ENCODE measurements around the gene KAT6B.
A peak's percentile ranks its signal among the peaks of the same experiment; 100 is the strongest.
"Not testable (repeated sequence)": the region's sequence is repeated elsewhere in the genome, so short reads cannot be mapped to it uniquely, and the experiment has no call there.

Gene KAT6B

DNA sequence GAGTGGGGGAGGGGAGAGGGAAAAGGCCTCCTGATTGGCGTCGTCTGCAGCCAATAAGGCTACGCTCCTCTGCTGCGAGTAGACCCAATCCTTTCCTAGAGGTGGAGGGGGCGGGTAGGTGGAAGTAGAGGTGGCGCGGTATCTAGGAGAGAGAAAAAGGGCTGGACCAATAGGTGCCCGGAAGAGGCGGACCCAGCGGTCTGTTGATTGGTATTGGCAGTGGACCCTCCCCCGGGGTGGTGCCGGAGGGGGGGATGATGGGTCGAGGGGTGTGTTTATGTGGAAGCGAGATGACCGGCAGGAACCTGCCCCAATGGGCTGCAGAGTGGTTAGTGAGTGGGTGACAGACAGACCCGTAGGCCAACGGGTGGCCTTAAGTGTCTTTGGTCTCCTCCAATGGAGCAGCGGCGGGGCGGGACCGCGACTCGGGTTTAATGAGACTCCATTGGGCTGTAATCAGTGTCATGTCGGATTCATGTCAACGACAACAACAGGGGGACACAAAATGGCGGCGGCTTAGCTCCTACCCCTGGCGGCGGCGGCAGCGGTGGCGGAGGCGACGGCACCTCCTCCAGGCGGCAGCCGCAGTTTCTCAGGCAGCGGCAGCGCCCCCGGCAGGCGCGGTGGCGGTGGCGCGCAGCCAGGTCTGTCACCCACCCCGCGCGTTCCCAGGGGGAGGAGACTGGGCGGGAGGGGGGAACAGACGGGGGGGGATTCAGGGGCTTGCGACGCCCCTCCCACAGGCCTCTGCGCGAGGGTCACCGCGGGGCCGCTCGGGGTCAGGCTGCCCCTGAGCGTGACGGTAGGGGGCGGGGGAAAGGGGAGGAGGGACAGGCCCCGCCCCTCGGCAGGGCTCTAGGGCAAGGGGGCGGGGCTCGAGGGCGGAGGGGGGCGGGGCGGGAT lies at the start of gene KAT6B:
KAT6B (plus strand) TSS at position 459 of the 903 bp plus-strand sequence. CDS start 16,258 bp downstream, outside the sequence.
- peak; percentile 29 for TF ChIP-seq CTCF (IDR thresholded peaks at IDR 0.05; ENCODE audit: control insufficient read depth, insufficient read depth, low read depth, low read length, missing control alignments)
- peak within 1 kb of the TSS; percentile 84 for H3K4me3 ChIP-seq (ENCODE audit: control insufficient read depth, low read depth, low read length)
- peak; percentile 100 for DNase-seq (ENCODE audit: low read depth)

GRCh38 chr10:74778436-74779094 lies 47.8 kb upstream of the KAT6B start:
- no peak for TF ChIP-seq CTCF (IDR thresholded peaks at IDR 0.05; ENCODE audit: control insufficient read depth, insufficient read depth, low read depth, low read length, missing control alignments)
- no peak overlapping the region for H3K4me3 ChIP-seq (ENCODE audit: control insufficient read depth, low read depth, low read length)
- DNase-seq (ENCODE audit: low read depth) = no peak

- DNase-seq (ENCODE audit: low read depth); H3K4me3 ChIP-seq (ENCODE audit: control insufficient read depth, low read depth, low read length): not testable (repeated sequence)
Measured at GRCh38 chr10:74781870-74782269, 44.5 kb upstream of the KAT6B start.

DNA sequence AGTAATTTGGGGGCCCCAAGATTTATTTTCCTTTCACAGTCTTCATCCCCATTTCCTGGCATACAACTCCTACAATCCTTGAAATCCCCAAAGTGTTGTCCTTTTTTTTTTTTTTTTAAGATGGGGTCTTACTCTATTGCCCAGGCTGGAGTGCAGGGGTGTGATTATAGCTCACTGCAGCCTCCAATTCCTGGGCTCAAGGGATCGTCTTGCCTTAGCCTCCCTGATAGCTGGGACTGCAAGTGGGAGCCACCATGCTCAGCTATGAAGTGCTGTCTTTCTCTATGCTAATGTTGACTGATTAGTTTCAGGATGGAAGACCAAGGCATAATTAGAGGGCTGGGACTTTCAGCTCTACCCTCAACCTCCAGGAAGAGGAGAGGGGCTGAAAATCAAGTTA lies 41.9 kb upstream of the KAT6B start:
- no peak for TF ChIP-seq CTCF (IDR thresholded peaks at IDR 0.05; ENCODE audit: control insufficient read depth, insufficient read depth, low read depth, low read length, missing control alignments)
- DNase-seq (ENCODE audit: low read depth) = no peak
- no peak overlapping the region for H3K4me3 ChIP-seq (ENCODE audit: control insufficient read depth, low read depth, low read length)

GRCh38 chr10:74786126-74786525 lies 40.3 kb upstream of the KAT6B start:
- H3K4me3 ChIP-seq (ENCODE audit: control insufficient read depth, low read depth, low read length) = no peak overlapping the region
- TF ChIP-seq CTCF (IDR thresholded peaks at IDR 0.05; ENCODE audit: control insufficient read depth, insufficient read depth, low read depth, low read length, missing control alignments) = no peak
- no peak for DNase-seq (ENCODE audit: low read depth)

DNA sequence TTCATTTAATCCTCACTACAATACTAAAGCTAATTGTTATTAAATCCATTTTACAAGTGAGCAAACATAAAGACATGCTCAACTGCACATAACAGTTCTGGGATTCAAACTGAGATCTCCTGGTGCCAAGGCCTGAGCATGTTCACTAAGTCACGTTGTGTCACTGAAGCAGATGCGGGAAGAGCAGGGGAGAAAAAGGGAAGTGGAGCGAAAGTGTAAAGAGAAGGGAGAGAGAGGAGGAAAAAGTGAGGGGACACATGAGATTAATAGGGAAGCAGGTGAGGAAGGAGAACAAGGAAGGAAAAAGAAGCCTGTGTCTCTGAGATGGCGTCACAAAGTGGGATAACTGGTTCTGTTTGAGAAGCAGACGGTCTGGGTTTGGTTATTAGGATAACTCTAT lies 38.9 kb upstream of the KAT6B start:
- DNase-seq (ENCODE audit: low read depth) = no peak
- TF ChIP-seq CTCF (IDR thresholded peaks at IDR 0.05; ENCODE audit: control insufficient read depth, insufficient read depth, low read depth, low read length, missing control alignments) = no peak
- no peak overlapping the region for H3K4me3 ChIP-seq (ENCODE audit: control insufficient read depth, low read depth, low read length)

GRCh38 chr10:74791979-74792378 lies 34.4 kb upstream of the KAT6B start:
- DNase-seq (ENCODE audit: low read depth); H3K4me3 ChIP-seq (ENCODE audit: control insufficient read depth, low read depth, low read length): not testable (repeated sequence)
